Esophagus squamous epithelium (tissue), 4 donors: ENCODE measurements around the gene PET100.

Experiments
- POLR2A ChIP-seq, 4 donors: fragments of 450-650 bp; IDR thresholded peaks; one replicate each; pipeline ENCODE4 v1.6.1; 2017; ENCODE audit warnings: antibody characterized with exemption in 4 of 4, mild to moderate bottlenecking in 4 of 4, moderate library complexity in 3 of 4
- TF ChIP-seq, protein P1 (sequence below), 6 experiments: fragments of 450-650 bp in 4 of 6; fragments of 200-600 bp in 2 of 6; sonication (generic) in 2 of 6; IDR thresholded peaks; one replicate each; pipeline ENCODE4 v1.5.1; 2016 to 2019; ENCODE audit warnings: antibody characterized with exemption in 6 of 6, mild to moderate bottlenecking in 4 of 6, moderate library complexity in 4 of 6

DNA sequence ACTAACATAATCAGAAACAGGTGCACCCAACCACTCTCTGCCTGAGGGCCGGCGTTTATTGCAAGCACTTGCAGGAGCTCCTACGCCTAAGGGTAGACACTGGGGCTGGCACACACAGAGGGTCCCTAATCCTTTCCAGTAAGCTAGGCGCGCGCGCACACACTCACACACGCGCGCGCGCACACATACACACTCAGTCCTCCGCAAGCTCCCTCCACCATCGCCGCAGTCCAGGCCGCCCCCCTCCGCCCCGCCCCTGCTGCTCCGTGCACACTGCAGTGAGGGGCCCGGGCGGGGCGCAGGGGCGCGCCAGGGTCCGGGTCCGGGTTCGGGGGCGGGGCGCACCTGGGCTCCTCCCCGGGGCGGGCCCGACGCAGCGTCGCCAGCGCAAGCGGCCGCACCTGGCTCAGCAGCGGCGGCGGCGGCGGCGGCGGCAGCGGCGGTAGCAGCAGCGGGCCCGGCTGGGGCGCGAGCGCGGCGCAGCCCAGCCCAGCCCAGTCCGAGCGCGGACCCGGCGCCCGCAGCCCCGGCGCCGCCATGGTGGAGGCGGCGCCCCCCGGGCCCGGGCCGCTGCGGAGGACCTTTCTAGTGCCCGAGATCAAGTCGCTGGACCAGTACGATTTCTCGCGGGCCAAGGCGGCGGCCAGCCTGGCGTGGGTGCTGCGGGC is 34.0 kb upstream of the PET100 start, which contains the start of gene CAMSAP3:
- TF ChIP-seq, protein P1, sequence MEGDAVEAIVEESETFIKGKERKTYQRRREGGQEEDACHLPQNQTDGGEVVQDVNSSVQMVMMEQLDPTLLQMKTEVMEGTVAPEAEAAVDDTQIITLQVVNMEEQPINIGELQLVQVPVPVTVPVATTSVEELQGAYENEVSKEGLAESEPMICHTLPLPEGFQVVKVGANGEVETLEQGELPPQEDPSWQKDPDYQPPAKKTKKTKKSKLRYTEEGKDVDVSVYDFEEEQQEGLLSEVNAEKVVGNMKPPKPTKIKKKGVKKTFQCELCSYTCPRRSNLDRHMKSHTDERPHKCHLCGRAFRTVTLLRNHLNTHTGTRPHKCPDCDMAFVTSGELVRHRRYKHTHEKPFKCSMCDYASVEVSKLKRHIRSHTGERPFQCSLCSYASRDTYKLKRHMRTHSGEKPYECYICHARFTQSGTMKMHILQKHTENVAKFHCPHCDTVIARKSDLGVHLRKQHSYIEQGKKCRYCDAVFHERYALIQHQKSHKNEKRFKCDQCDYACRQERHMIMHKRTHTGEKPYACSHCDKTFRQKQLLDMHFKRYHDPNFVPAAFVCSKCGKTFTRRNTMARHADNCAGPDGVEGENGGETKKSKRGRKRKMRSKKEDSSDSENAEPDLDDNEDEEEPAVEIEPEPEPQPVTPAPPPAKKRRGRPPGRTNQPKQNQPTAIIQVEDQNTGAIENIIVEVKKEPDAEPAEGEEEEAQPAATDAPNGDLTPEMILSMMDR (IDR thresholded peaks at IDR 0.05) = no peak
- TF ChIP-seq POLR2A (IDR thresholded peaks at IDR 0.05) = no peak
